Measurements from ENCODE around the gene TGFB3.
"Not testable (repeated sequence)": the region's sequence is repeated elsewhere in the genome, so short reads cannot be mapped to it uniquely, and the experiment has no call there.

Gene TGFB3

GRCh38 chr14:75960231-75960630 lies 21.6 kb downstream of the TGFB3 start:
- DNase-seq (ENCODE audit: low read depth) = no peak

- no peak for DNase-seq (ENCODE audit: low read depth)
Measured at GRCh38 chr14:75959031-75959430, 22.8 kb downstream of the TGFB3 start.

GRCh38 chr14:75952489-75952888 lies 29.3 kb downstream of the TGFB3 start:
- DNase-seq (ENCODE audit: low read depth) = no peak

DNA sequence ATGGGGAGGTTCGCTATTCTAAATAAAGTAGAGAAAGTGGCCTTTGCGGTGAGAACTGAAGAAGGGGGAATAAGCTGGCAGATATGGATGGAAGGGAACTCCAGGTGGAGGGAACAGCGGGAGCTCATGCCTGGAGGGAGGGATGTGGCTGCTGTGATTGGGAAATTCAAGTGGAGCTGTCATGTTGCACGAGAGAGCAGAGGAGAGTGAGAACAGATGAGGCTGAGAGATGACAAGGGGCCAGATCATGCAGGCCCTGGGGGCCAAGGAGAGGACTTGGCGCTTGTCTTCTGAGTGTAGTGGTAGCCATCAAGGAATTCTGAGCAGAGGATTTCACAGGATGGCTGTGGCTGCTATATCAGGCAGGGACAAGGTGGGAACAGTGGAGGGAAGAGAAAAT lies 35.0 kb downstream of the TGFB3 start:
- no peak for DNase-seq (ENCODE audit: low read depth)

DNA sequence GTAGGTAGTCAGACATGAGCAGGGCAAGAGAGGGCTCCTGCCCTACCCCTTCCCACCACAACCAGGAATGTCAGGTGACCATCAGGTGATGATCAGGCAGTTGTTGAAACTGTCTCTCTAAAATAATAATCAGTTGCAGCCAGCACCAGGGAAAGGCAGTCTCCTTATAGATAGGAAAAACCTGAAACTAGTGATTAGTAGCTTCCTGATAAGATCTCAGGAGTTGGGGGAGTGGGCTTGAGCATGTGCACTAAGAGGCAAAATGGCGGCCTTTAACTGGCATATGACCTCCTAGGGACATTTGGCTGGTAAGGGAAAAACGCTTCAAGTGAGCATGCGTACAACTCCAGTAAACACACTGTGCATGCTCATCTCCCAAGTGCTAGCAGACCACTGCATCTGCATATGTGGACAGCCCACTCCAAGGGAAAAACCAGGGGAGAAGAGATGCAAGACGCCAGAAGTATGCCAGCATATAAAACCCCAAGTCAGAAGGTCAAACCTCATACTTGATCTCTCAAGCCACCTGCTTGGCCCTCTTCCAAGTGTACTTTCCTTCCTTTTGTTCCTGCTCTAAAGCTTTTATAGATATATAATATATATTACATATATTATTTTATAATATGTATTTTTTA lies 37.1 kb downstream of the TGFB3 start:
- no peak for DNase-seq (ENCODE audit: low read depth)

GRCh38 chr14:75941030-75941429 lies 40.8 kb downstream of the TGFB3 start:
- DNase-seq (ENCODE audit: low read depth) = no peak

DNA sequence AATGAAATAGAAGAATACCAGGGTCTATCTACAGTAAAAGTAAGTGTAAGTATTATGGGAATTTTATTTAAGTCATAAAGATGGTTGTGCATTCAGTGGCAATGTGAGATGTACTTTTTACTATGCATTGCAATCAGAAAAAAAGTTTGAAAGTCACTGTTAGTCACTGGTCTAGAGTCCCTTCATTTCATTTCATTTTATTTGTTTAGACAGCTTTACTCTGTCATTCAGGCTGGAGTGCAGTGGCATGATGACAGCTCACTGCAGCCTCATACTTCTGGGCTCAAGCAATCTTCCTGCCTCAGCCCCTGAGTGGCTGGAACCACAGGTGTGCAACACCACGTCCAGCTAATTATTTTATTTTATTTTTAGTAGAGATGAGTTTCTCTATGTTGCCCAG lies 42.6 kb downstream of the TGFB3 start:
- DNase-seq (ENCODE audit: low read depth) = no peak

GRCh38 chr14:75934998-75935628 lies 46.7 kb downstream of the TGFB3 start:
- DNase-seq (ENCODE audit: low read depth) = no peak

- no peak for DNase-seq (ENCODE audit: low read depth)
Measured at GRCh38 chr14:75933712-75934296, 48.0 kb downstream of the TGFB3 start.

- no peak for DNase-seq (ENCODE audit: low read depth)
Measured at GRCh38 chr14:75928690-75929181, 53.1 kb downstream of the TGFB3 start.

DNA sequence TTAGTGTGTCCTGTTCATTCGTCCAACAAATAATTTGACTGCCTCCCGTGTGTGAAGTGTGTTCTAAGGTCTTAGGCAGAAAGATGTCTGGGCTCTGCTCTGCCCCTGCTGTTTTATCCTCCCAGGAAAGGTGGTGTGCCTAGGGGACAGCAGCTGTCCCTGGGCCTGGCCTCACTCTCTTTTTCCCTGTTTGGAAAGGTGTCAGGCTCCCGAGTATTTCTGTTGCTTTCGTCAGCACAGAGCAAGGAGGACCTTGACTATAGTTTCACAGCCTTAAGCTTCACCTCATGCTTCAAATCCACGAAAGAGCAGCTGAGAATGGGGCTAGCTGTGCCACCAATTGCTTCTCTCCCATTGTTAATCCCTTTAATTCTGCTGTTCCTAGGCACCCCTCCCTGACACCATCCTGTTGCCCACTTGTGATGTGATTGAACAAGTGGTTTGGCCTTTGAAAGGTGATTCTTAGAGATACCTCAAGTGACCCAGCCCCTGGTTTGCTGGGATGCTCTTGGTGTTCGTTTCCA lies 54.2 kb downstream of the TGFB3 start:
- DNase-seq (ENCODE audit: low read depth) = no peak

GRCh38 chr14:75926431-75927115 lies 55.2 kb downstream of the TGFB3 start:
- DNase-seq (ENCODE audit: low read depth) = no peak

DNA sequence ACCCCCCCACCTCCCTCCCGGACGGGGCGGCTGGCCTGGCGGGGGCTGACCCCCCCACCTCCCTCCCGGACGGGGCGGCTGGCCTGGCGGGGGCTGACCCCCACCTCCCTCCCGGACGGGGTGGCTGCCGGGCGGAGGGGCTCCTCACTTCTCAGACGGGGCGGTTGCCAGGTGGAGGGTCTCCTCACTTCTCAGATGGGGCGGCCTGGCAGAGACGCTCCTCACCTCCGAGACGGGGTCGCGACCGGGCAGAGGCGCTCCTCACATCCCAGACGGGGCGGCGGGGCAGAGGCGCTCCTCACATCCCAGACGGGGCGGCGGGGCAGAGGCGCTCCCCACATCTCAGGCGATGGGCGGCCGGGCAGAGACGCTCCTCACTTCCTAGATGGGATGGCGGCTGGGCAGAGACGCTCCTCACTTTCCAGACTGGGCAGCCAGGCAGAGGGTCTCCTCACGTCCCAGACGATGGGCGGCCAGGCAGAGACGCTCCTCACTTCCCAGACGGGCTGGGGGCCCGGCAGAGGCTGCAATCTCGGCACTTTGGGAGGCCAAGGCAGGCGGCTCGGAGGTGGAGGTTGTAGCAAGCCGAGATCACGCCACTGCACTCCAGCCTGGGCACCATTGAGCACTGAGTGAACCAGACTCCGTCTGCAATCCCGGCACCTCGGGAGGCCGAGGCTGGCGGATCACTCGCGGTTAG lies 56.5 kb downstream of the TGFB3 start:
- not testable (repeated sequence) for DNase-seq (ENCODE audit: low read depth)

- not testable (repeated sequence) for DNase-seq (ENCODE audit: low read depth)
Measured at GRCh38 chr14:75920421-75920820, 61.4 kb downstream of the TGFB3 start.

DNA sequence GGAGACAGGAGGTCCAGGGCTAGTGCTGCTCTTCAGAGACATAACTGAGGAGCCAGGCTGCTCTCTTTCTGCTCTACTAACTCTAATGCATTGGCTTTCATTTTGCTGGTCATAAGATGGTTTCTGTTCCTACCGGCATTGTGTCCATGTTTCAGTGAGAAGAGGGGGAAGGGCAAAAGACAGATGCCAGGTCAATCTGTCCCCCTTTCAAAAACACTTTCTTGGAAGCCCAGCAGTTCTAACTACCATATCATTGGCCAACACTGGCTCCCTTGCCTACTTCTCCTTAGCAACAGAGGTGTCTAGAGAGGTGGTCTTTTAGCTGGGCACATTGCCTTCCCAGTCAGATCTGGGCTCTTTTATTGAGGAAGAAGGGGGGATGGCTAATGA lies 63.9 kb downstream of the TGFB3 start:
- no peak for DNase-seq (ENCODE audit: low read depth)

- DNase-seq (ENCODE audit: low read depth) = no peak
Measured at GRCh38 chr14:75917322-75917945, 64.4 kb downstream of the TGFB3 start.

- no peak for DNase-seq (ENCODE audit: low read depth)
Measured at GRCh38 chr14:75915045-75915444, 66.8 kb downstream of the TGFB3 start.

DNA sequence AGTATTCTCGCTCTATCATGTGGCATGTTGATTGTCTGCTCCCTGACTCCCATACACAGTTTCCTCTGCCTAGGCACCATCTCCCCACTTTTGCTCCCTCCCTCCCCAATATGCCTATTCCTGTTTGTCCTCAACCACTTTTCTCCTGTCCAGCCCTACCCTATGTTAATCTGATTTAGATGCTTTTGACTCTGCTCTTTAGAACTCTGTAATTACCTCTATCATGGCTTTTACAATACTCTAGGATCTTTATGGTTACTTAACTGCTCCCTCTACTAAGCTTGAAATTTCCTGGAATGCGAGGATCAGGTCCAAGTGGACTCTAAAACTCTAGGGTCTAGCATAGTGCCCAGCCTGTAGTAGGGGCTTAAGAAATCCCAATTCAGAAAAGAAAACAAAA lies 68.6 kb downstream of the TGFB3 start:
- no peak for DNase-seq (ENCODE audit: low read depth)

- DNase-seq (ENCODE audit: low read depth) = no peak
Measured at GRCh38 chr14:75911883-75912282, 69.9 kb downstream of the TGFB3 start.

- no peak for DNase-seq (ENCODE audit: low read depth)
Measured at GRCh38 chr14:75910048-75910447, 71.7 kb downstream of the TGFB3 start.

GRCh38 chr14:75909630-75910029 lies 72.2 kb downstream of the TGFB3 start:
- no peak for DNase-seq (ENCODE audit: low read depth)

All from stimulated activated CD8-positive, alpha-beta memory T cell treated with anti-CD3 and anti-CD28 coated beads, Interleukin-12 subunit alpha, Interleukin-12 subunit beta, amount 100 ng/mL, for 4 hours (primary cell).